ENCODE measurements around the gene CYTH1. TPM values are rescaled to one million over a fixed set of nuclear protein-coding genes. Genes with fewer than 3 reads are reported as not detected.

Gene CYTH1
- 9.7 and 11.2 TPM in 2 replicates for total RNA-seq (2021)
- long read RNA-seq, full-length matches to known transcripts, result 21 of 41 reads
- long read RNA-seq, partial matches to known transcripts, result 4 of 41 reads
- long read RNA-seq, other reads (novel, unspliced or antisense), result 16 of 41 reads

GRCh38 chr17:78781893-78782304 lies at the start of gene CYTH1:
TSS of gene CYTH1 (minus strand) at chr17:78782273. CDS start at chr17:78782223, 50 bp downstream.
- no peak within 1 kb of the TSS for H2BK12ac ChIP-seq (ENCODE audit: insufficient read length, low read depth, low read length)
- no CpG with 5 or more reads among the region's 64 CpGs for WGBS (ENCODE audit: extremely low coverage, insufficient read length, low lambda C conversion rate)
- no peak within 1 kb of the TSS for H3K4ac ChIP-seq (ENCODE audit: low read depth, low read length)
- H3K27ac Mint-ChIP-seq, result peak within 1 kb of the TSS; percentile 69 to 95 (median 94); a peak in 5 of 7 replicates
- H2AFZ ChIP-seq (ENCODE audit: low read length), result no peak within 1 kb of the TSS
- H3K79me1 ChIP-seq (ENCODE audit: insufficient read depth, low read depth, low read length, poor library complexity, severe bottlenecking), result peaks cover 3% of the 10 kb centered on the region
- peak within 1 kb of the TSS; percentile 65 for H3K4me2 ChIP-seq (ENCODE audit: insufficient read depth, insufficient read length, low read length)
- H3K27ac ChIP-seq (ENCODE audit: insufficient read length, low read depth, low read length), result peak within 1 kb of the TSS; percentile 34
- H2BK20ac ChIP-seq (ENCODE audit: low read depth, low read length, poor library complexity, severe bottlenecking), result no peak within 1 kb of the TSS
- no peak within 1 kb of the TSS for H4K8ac ChIP-seq (replicated peaks; ENCODE audit: insufficient read length, low read depth, low read length)
- no peak within 1 kb of the TSS for H2BK15ac ChIP-seq (ENCODE audit: low read depth, low read length)
- no peaks in the 10 kb centered on the region; the same call in 1 of the 2 replicates for H3K27me3 Mint-ChIP-seq (ENCODE audit: low read depth)
- H3K9me3 Mint-ChIP-seq, result no peaks in the 10 kb centered on the region
- H2BK5ac ChIP-seq (ENCODE audit: insufficient read length, low read length), result no peak within 1 kb of the TSS
- no peaks in the 10 kb centered on the region; a peak in 1 of 7 replicates for H3K36me3 Mint-ChIP-seq (ENCODE audit: insufficient read depth in 1 of 3, low read depth in 3 of 3)
- TF ChIP-seq CTCF (conservative IDR thresholded peaks at IDR 0.05), result no peak
- no peak within 1 kb of the TSS for H3T11ph ChIP-seq (ENCODE audit: low read length)
- H3K14ac ChIP-seq (ENCODE audit: insufficient read depth, low read length), result peak within 1 kb of the TSS; percentile 83; the same call in 1 of the 2 replicates
- H3K4me1 Mint-ChIP-seq, result peaks cover 21 to 30% of the 10 kb centered on the region in 2 experiments
- H2AK5ac ChIP-seq (ENCODE audit: insufficient read length, low read length), result no peak within 1 kb of the TSS
- no peak within 1 kb of the TSS for H2BK120ac ChIP-seq (ENCODE audit: low read depth, low read length, poor library complexity, severe bottlenecking)
- H4K20me1 ChIP-seq (ENCODE audit: control insufficient read depth, insufficient read depth, insufficient read length), result no peaks in the 10 kb centered on the region
- H3K56ac ChIP-seq (ENCODE audit: insufficient read length, low read depth, low read length), result no peak within 1 kb of the TSS
- DNase-seq, result no peak
- no peaks in the 10 kb centered on the region for H3K4me1 ChIP-seq (ENCODE audit: insufficient read depth, low read length)
- no peaks in the 10 kb centered on the region for H3K9me3 ChIP-seq (ENCODE audit: control insufficient read depth, low read depth, low read length)
- H4K5ac ChIP-seq (ENCODE audit: insufficient read length, low read depth, low read length), result no peak within 1 kb of the TSS
- no peaks in the 10 kb centered on the region for H3K27me3 ChIP-seq (ENCODE audit: insufficient read depth, low read length)
- H3K18ac ChIP-seq (ENCODE audit: insufficient read length, low read depth, low read length), result peak within 1 kb of the TSS; percentile 78
- H3K23me2 ChIP-seq (ENCODE audit: insufficient read length, low read depth, low read length, poor library complexity, severe bottlenecking), result no peaks in the 10 kb centered on the region
- peak within 1 kb of the TSS; percentile 66 to 85 for H3K4me3 Mint-ChIP-seq
- no peak within 1 kb of the TSS for H4K91ac ChIP-seq (ENCODE audit: insufficient read length, low read depth, low read length)
- no peak within 1 kb of the TSS for H3K23ac ChIP-seq (ENCODE audit: insufficient read length, low read depth, low read length)
- H3K79me2 ChIP-seq (ENCODE audit: insufficient read depth, low read length), result no peaks in the 10 kb centered on the region
- peak within 1 kb of the TSS; percentile 80 for H3K9ac ChIP-seq (ENCODE audit: extremely low read depth, insufficient read length, low read length)
